H1 (cell line): Measurements from ENCODE around the gene CERS1. TPM values are rescaled to one million over a fixed set of nuclear protein-coding genes. Genes with fewer than 3 reads are reported as not detected.

Source experiments
- CHD1 ChIP-seq: IDR thresholded peaks from 2 replicates; pipeline ENCODE4 v1.6.1; 2012; ENCODE audit warnings: low read depth, low read length, improper control_type of control experiment
- JUND ChIP-seq: IDR thresholded peaks from 2 replicates; pipeline ENCODE4 v1.6.1; 2011; ENCODE audit warnings: mild to moderate bottlenecking, improper control_type of control experiment, low read length
- KDM1A ChIP-seq: fragments of 200-600, 300-600 bp; sonication (generic); IDR thresholded peaks from 2 replicates; pipeline ENCODE4 v1.7.1; 2016; ENCODE audit warnings: mild to moderate bottlenecking, low read length, borderline replicate concordance
- SAP30 ChIP-seq: fragments of 300-600 bp; sonication (generic); IDR thresholded peaks from 2 replicates; pipeline ENCODE4 v1.7.1; 2012; ENCODE audit warnings: low read length, moderate library complexity, mild to moderate bottlenecking, inconsistent platforms; ENCODE audit not compliant: insufficient read depth, insufficient replicate concordance
- TCF12 ChIP-seq: IDR thresholded peaks from 2 replicates; pipeline ENCODE4 v1.6.1; 2011; ENCODE audit warnings: low read depth, mild to moderate bottlenecking, low read length
- YY1 ChIP-seq: IDR thresholded peaks from 2 replicates; pipeline ENCODE4 v1.6.1; 2011; ENCODE audit warnings: low read depth, mild to moderate bottlenecking, low read length
- ZNF274 ChIP-seq: IDR thresholded peaks from 2 replicates; pipeline ENCODE4 v1.7.0; 2012; ENCODE audit warnings: low read length, borderline replicate concordance; ENCODE audit errors: extremely low read depth
- polyA plus RNA-seq, 7 experiments: library from polyadenylated mRNA; depleted of rRNA in 3 of 7; stranded (reverse) in 5 of 7; unstranded in 2 of 7; fragments of >200 nt in 5 of 7; fragments of 200-250 nt in 2 of 7; gene quantifications; 1 replicate in 5 of 7; 2 replicates in 1 of 7; 4 replicates in 1 of 7; pipeline versions ENCODE4 v1.2.1 to v1.2.3, GENCODE V29; 2011 to 2013; ENCODE audit warnings: missing spikeins in 2 of 7, mixed read lengths in 2 of 7
- total RNA-seq: library from RNA; stranded (reverse); fragmentation: NEBNext Ultra II Directional; extraction: Animal tissue kit (Norgen Biotek cat#: 25700); gene quantifications from 2 replicates; pipeline ENCODE4 v1.2.1, GENCODE V29; 2021
- TF ChIP-seq, protein P1 (sequence below): IDR thresholded peaks from 2 replicates; pipeline ENCODE4 v1.6.1; 2011; ENCODE audit warnings: low read depth, mild to moderate bottlenecking, low read length; ENCODE audit not compliant: insufficient read depth

CERS1 gene
- total and polyA plus RNA-seq, 2 of the 8 experiments (the other 6 are each of a cell fraction or from before 2014, with no cell fraction given) = 18.6 to 51.0 TPM

DNA sequence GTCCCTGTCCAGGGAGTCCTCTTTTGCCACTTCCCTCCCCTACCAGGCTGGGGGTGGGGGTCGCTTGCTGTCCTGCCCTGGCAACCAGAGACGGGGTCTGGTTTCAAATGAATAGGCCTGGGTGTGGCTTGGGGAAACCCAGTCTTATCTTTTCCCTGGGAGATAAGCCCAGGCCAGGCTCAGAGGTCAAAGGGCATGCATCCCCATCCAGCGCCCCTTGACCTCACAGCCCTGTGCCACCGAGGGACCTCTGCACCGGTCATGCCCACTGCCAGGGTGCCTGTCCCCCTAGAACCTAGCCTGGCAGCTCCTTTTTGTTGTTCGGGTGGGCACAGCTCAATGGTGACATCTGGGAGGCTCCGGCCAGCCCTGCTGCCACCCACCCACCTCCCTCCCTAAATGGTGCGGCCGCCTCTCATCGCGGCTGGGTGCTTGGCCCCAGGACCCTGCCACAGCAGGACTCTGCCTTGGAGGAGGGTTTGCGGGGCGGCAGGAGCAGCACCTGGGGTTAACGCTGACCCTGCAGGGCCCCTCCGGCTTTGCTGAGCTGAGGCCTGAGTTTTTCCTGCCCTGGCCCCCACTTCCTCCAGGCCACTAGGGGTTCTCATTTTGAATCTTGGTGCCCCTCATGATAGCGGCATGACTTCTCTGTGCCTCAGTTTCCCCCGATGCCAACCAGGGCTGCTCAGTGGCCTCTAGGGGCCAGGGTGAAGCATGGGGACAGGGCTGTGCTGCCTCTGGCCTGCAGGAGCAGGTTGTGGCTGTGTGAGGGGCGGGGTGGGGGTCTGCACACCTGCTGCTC lies 2.9 kb upstream of the CERS1 start (continued):
- no peak for TF ChIP-seq KDM1A
- no peak for TF ChIP-seq TCF12
- TF ChIP-seq, protein P1, sequence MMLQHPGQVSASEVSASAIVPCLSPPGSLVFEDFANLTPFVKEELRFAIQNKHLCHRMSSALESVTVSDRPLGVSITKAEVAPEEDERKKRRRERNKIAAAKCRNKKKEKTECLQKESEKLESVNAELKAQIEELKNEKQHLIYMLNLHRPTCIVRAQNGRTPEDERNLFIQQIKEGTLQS = no peak
- no peak for TF ChIP-seq CHD1
- no peak for TF ChIP-seq YY1
- no peak for TF ChIP-seq SAP30
- no peak for TF ChIP-seq JUND
- no peak for TF ChIP-seq ZNF274
